Brain microvascular endothelial cell (primary cell): ENCODE measurements around the gene DAB1.

ENCODE experiments used
- DNase-seq: peaks from one replicate; pipeline ENCODE4 v3.0.0-alpha.2; 2020
- H3K27ac ChIP-seq: fragments of 250-450 bp; sonication (Bioruptor Pico); 2 replicates; pipeline ENCODE4 v1.5.1; 2020; ENCODE audit warnings: mild to moderate bottlenecking, moderate library complexity
- H3K27me3 ChIP-seq: fragments of 250-450 bp; sonication (Bioruptor Pico); replicated peaks from 2 replicates; pipeline ENCODE4 v1.5.1; 2020; ENCODE audit warnings: mild to moderate bottlenecking
- H3K36me3 ChIP-seq: fragments of 250-450 bp; sonication (Bioruptor Pico); replicated peaks from 2 replicates; pipeline ENCODE4 v1.5.1; 2020; ENCODE audit warnings: mild to moderate bottlenecking
- H3K4me3 ChIP-seq: 2 replicates; pipeline ENCODE4 v1.5.1; 2011; ENCODE audit warnings: low read depth, mild to moderate bottlenecking, control low read depth, low read length, moderate library complexity
- in situ Hi-C: cut with HindIII; loops from 2 replicates; pipeline ENCODE4 v1.10.0; 2017; ENCODE audit warnings: low sequenced_read_pairs, low pct_ligation_motif_present
- TF ChIP-seq, protein P1 (sequence below): IDR thresholded peaks from 2 replicates; pipeline ENCODE4 v1.5.1; 2011; ENCODE audit warnings: low read depth, mild to moderate bottlenecking, moderate library complexity, low read length, control low read depth, inconsistent platforms; ENCODE audit errors: missing control alignments

The DAB1 gene

DNA sequence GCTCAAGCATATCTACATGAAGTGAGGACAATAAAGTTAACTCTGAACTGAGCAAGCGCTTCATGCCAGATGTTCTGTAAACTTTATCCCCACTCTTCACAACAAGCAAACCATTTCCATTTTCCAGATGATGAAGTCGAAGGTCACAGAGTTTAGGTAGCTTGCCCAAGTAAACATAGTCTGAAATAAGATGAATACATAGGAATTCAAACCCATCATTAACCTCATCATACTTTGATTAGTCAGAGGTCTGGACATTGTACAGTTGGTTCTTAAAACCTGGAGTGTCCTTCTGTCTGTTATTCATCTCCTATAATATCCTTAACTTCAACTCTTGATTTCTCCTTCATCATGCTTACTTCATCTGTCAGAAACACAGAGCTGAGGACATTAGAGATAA is 277.8 kb downstream of the DAB1 start:
- no peaks in the 10 kb centered on the region for H3K27me3 ChIP-seq
- no peaks in the 10 kb centered on the region for H3K36me3 ChIP-seq
- TF ChIP-seq, protein P1, sequence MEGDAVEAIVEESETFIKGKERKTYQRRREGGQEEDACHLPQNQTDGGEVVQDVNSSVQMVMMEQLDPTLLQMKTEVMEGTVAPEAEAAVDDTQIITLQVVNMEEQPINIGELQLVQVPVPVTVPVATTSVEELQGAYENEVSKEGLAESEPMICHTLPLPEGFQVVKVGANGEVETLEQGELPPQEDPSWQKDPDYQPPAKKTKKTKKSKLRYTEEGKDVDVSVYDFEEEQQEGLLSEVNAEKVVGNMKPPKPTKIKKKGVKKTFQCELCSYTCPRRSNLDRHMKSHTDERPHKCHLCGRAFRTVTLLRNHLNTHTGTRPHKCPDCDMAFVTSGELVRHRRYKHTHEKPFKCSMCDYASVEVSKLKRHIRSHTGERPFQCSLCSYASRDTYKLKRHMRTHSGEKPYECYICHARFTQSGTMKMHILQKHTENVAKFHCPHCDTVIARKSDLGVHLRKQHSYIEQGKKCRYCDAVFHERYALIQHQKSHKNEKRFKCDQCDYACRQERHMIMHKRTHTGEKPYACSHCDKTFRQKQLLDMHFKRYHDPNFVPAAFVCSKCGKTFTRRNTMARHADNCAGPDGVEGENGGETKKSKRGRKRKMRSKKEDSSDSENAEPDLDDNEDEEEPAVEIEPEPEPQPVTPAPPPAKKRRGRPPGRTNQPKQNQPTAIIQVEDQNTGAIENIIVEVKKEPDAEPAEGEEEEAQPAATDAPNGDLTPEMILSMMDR = no peak
- H3K27ac ChIP-seq = no peak overlapping the region
- in situ Hi-C loops = no loop called here
- no peak overlapping the region for H3K4me3 ChIP-seq
- DNase-seq = no peak

DNA sequence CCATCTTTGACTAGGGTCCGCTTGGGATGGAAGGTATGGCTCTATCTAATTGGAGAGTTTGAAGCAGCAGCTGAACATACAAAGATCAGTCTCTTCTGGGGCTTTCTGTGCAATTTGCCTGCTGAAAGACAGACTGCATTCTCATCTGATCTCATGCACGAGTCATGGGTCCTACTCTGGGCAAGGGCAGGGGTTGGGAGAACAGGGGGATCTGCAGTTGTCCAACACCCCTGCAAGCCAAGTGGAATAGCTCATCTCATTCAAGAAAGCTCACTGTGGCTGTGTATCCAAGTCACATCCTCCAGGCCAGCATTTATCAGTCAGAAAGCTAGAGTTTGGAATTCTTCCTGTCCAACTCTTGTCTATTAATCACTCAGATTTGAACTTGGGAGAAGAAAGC is 280.9 kb downstream of the DAB1 start:
- DNase-seq = no peak
- no peaks in the 10 kb centered on the region for H3K36me3 ChIP-seq
- no peaks in the 10 kb centered on the region for H3K27me3 ChIP-seq
- in situ Hi-C loops = no loop called here
- no peak overlapping the region for H3K27ac ChIP-seq
- H3K4me3 ChIP-seq = no peak overlapping the region
- TF ChIP-seq, protein P1 = no peak

DNA sequence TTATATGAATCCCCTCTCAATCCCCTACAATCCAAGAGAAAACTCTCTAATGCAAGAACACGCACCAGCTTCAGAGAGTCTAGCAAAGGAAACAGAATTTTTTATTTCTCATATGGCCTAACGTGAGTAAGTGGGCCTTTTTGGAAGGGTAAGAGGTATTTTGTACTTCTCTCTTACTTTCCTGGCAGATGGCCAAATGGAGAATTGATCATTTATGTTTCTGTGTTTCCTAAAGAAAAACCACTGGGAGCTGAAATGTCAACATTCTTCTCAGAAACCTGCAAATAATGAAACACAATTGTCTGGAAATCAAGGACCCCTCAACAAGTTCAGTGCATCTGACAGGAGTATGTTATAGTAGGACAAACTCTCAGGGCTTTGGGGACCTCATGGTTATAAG is 281.7 kb downstream of the DAB1 start:
- Histone ChIP-seq H3K36me3 (no peaks in the 10 kb centered on the region), H3K27ac (no peak overlapping the region), H3K27me3 (no peaks in the 10 kb centered on the region), H3K4me3 (no peak overlapping the region)
- no peak for DNase-seq
- TF ChIP-seq, protein P1 = no peak
- in situ Hi-C loops = no loop called here

DNA sequence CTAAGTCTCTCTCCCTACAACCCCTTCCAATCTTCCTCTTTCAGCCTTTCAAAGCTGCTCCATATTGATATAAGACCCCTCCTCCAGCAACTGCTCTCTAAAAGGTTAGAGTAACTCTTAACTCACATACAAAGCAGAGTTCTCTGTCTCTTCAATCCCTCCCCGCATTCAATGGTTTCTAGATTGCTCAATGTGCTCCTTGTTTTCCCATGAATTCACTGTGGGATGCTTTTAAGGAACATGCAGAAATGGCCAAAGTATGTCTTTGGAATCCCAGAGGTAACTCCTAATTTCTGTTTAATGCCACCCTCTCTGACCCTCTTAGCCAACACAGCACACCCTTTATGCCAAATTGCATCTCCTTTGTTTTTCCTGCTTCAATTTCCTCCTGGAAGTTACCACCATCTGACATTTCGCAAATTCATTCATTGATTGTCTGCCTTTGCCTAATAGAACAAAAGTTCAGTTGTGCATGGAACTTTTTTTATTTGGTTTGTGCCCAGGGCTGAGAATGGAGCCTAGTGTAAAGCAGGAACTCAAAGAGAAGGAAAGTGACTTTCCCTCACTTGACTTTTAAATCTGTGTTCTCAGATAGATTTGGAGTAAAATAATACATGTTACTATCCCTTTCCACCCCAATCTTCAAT is 285.3 kb downstream of the DAB1 start:
- Histone ChIP-seq H3K4me3 (no peak overlapping the region), H3K27ac (no peak overlapping the region), H3K36me3 (no peaks in the 10 kb centered on the region), H3K27me3 (no peaks in the 10 kb centered on the region)
- in situ Hi-C loops = no loop called here
- TF ChIP-seq, protein P1 = no peak
- no peak for DNase-seq

DNA sequence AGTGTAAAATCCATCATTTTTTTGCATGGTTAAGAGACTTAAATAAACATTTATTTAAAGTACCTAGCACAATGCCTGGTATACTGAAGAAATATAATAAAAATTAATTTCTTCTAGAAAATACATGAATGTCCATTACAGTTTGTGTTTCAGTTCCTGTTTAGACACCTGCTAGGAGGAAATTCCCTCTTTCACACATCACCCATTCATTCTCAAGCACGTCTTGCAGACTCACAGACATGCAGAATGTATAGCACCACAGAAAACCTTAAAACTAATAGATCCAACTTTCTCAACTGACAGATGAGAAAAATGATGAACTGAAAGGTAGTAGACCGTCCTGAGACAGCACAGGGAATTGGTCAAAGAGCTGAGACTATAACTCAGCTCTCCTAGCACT is 285.9 kb downstream of the DAB1 start:
- Histone ChIP-seq H3K36me3 (no peaks in the 10 kb centered on the region), H3K27ac (no peak overlapping the region), H3K27me3 (no peaks in the 10 kb centered on the region), H3K4me3 (no peak overlapping the region)
- DNase-seq = no peak
- TF ChIP-seq, protein P1 = no peak
- in situ Hi-C loops = no loop called here

DNA sequence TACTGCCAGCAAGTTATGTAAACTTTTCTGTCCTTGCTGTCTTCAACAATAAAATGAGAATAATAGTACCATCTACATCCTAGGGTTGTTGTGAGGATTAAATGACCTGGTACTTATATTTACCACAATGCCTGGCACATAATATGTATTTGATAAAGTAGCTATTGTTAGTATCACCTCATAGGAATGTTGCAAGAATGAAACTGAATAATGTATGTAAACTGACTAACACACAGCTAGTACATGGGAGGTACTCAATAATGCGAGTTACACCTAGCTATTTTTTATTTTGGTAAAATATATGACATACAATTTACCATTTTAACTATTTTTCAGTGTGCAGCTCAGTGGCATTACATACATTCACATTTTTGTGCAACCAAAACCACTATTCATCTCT is 289.1 kb downstream of the DAB1 start:
- H3K4me3 ChIP-seq = no peak overlapping the region
- H3K36me3 ChIP-seq = no peaks in the 10 kb centered on the region
- in situ Hi-C loops = no loop called here
- no peaks in the 10 kb centered on the region for H3K27me3 ChIP-seq
- TF ChIP-seq, protein P1 = no peak
- no peak overlapping the region for H3K27ac ChIP-seq
- no peak for DNase-seq
